GM13976 (cell line): ENCODE results near the gene PMP22.
"Not testable (repeated sequence)": the region's sequence is repeated elsewhere in the genome, so short reads cannot be mapped to it uniquely, and the experiment has no call there.

Source experiments
- DNase-seq: peaks from one replicate; pipeline ENCODE4 v3.0.0; 2012; ENCODE audit warnings: low spot score
- CTCF ChIP-seq: IDR thresholded peaks from 2 replicates; pipeline ENCODE4 v1.5.1; 2012; ENCODE audit warnings: borderline replicate concordance, mild to moderate bottlenecking; ENCODE audit not compliant: insufficient read depth; ENCODE audit errors: extremely low read depth, missing control alignments, control extremely low read depth
- in situ Hi-C: fragments of 300-500 bp; cut with MboI; formaldehyde crosslinking; loops from one replicate; pipeline ENCODE4 v1.12.0; 2022; ENCODE audit warnings: low sequenced_read_pairs, mixed read lengths, inconsistent platforms; ENCODE audit not compliant: unreplicated experiment

Gene PMP22

GRCh38 chr17:15220785-15221184 lies 44.3 kb downstream of the PMP22 start:
- no peak for TF ChIP-seq CTCF
- in situ Hi-C loops, result no loop called here
- DNase-seq, result no peak

- in situ Hi-C loops, result no loop called here
- DNase-seq, result no peak
- no peak for TF ChIP-seq CTCF
These were observed 48.6 kb downstream of the PMP22 start for GRCh38 chr17:15216481-15216880.

GRCh38 chr17:15213381-15214087 lies 51.6 kb downstream of the PMP22 start:
- no peak for TF ChIP-seq CTCF
- no peak for DNase-seq
- in situ Hi-C loops, result no loop called here

GRCh38 chr17:15210247-15210646 lies 54.9 kb downstream of the PMP22 start:
- in situ Hi-C loops, result no loop called here
- no peak for TF ChIP-seq CTCF
- no peak for DNase-seq

- DNase-seq, in situ Hi-C loops: not testable (repeated sequence)
These were observed 62.1 kb downstream of the PMP22 start for GRCh38 chr17:15203062-15203461.

- DNase-seq, in situ Hi-C loops: not testable (repeated sequence)
These were observed 64.6 kb downstream of the PMP22 start for GRCh38 chr17:15200574-15200973.

GRCh38 chr17:15197229-15197628 lies 67.9 kb downstream of the PMP22 start:
- in situ Hi-C loops, result no loop called here
- no peak for TF ChIP-seq CTCF
- DNase-seq, result no peak

- no peak for DNase-seq
- in situ Hi-C loops, result no loop called here
- no peak for TF ChIP-seq CTCF
These were observed 70.3 kb downstream of the PMP22 start for GRCh38 chr17:15194859-15195277.
